ENCODE measurements around the gene NXF1.
A peak's percentile ranks its signal among the peaks of the same experiment; 100 is the strongest.

The NXF1 gene

GRCh38 chr11:62771144-62772021 is 33.9 kb downstream of the NXF1 start, which contains the start of gene TAF6L (continued):
- peak; percentile 44; the same call in 1 of the 2 replicates for TF ChIP-seq ZNF843 (tag by site-specific recombination; IDR thresholded peaks at IDR 0.05)
- TF ChIP-seq ZNF561 (tag by site-specific recombination; IDR thresholded peaks at IDR 0.05; ENCODE audit: borderline replicate concordance) = no peak
- TF ChIP-seq AEBP2 (tag by site-specific recombination; IDR thresholded peaks at IDR 0.05; ENCODE audit: borderline replicate concordance) = no peak
- no peak for TF ChIP-seq MEIS1 (CRISPR knock-in tag; IDR thresholded peaks at IDR 0.05; ENCODE audit: borderline replicate concordance)
- peak; percentile 94 for TF ChIP-seq ZFHX2 (tag by site-specific recombination; conservative IDR thresholded peaks at IDR 0.05)
- TF ChIP-seq ZNF391 (tag by site-specific recombination; IDR thresholded peaks at IDR 0.05; ENCODE audit: borderline replicate concordance, low read depth) = no peak
- TF ChIP-seq HIC1 (tag by site-specific recombination; IDR thresholded peaks at IDR 0.05) = no peak
- TF ChIP-seq ZBTB26 (tag by site-specific recombination; optimal IDR thresholded peaks at IDR 0.05) = peak; percentile 83
- peak; percentile 95 for TF ChIP-seq KLF9 (tag by site-specific recombination; IDR thresholded peaks at IDR 0.05; ENCODE audit: low read depth)
- TF ChIP-seq ZXDB (tag by site-specific recombination; IDR thresholded peaks at IDR 0.05) = peak; percentile 69; the same call in 1 of the 2 replicates
- peak; percentile 80 for TF ChIP-seq KLF1 (tag by site-specific recombination; IDR thresholded peaks at IDR 0.05)
- no peak for TF ChIP-seq ZNF571 (tag by site-specific recombination; IDR thresholded peaks at IDR 0.05)
- TF ChIP-seq ZBTB1 (tag by site-specific recombination; IDR thresholded peaks at IDR 0.05) = no peak
- TF ChIP-seq GLIS1 (tag by site-specific recombination; IDR thresholded peaks at IDR 0.05) = peak; percentile 69
- TF ChIP-seq ZSCAN5A (tag by site-specific recombination; IDR thresholded peaks at IDR 0.05) = 0 out of 2 replicates have a peak, but pooled peaks have one; percentile 67
- TF ChIP-seq KLF8 (tag by site-specific recombination; IDR thresholded peaks at IDR 0.05) = peak; percentile 85
- peak; percentile 87 for TF ChIP-seq SP2 (tag by site-specific recombination; IDR thresholded peaks at IDR 0.05)
- TF ChIP-seq, protein P1, sequence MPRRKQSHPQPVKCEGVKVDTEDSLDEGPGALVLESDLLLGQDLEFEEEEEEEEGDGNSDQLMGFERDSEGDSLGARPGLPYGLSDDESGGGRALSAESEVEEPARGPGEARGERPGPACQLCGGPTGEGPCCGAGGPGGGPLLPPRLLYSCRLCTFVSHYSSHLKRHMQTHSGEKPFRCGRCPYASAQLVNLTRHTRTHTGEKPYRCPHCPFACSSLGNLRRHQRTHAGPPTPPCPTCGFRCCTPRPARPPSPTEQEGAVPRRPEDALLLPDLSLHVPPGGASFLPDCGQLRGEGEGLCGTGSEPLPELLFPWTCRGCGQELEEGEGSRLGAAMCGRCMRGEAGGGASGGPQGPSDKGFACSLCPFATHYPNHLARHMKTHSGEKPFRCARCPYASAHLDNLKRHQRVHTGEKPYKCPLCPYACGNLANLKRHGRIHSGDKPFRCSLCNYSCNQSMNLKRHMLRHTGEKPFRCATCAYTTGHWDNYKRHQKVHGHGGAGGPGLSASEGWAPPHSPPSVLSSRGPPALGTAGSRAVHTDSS (tag by site-specific recombination; IDR thresholded peaks at IDR 0.05) = peak; percentile 38; the same call in 1 of the 2 replicates
- TF ChIP-seq ZEB2 (tag by site-specific recombination; IDR thresholded peaks at IDR 0.05) = peak; percentile 70; the same call in 1 of the 2 replicates
- peak; percentile 99 for TF ChIP-seq ZBTB20 (tag by site-specific recombination; IDR thresholded peaks at IDR 0.05)
- TF ChIP-seq IKZF3 (tag by site-specific recombination; IDR thresholded peaks at IDR 0.05) = peak; percentile 36
- peak; percentile 37; the same call in 1 of the 2 replicates for TF ChIP-seq ZNF76 (tag by site-specific recombination; IDR thresholded peaks at IDR 0.05; ENCODE audit: borderline replicate concordance, low read depth)
- peak; percentile 58; the same call in 1 of the 2 replicates for TF ChIP-seq ZNF629 (tag by site-specific recombination; IDR thresholded peaks at IDR 0.05)
- TF ChIP-seq ZBTB7A (tag by site-specific recombination; IDR thresholded peaks at IDR 0.05; ENCODE audit: low read depth) = peak; percentile 96
- TF ChIP-seq YY1 (tag by site-specific recombination; IDR thresholded peaks at IDR 0.05) = no peak
- 0 out of 2 replicates have a peak, but pooled peaks have one; percentile 37 for TF ChIP-seq OVOL3 (tag by site-specific recombination; IDR thresholded peaks at IDR 0.05)
- TF ChIP-seq ZNF10 (tag by site-specific recombination; IDR thresholded peaks at IDR 0.05) = no peak
- TF ChIP-seq, protein P2, sequence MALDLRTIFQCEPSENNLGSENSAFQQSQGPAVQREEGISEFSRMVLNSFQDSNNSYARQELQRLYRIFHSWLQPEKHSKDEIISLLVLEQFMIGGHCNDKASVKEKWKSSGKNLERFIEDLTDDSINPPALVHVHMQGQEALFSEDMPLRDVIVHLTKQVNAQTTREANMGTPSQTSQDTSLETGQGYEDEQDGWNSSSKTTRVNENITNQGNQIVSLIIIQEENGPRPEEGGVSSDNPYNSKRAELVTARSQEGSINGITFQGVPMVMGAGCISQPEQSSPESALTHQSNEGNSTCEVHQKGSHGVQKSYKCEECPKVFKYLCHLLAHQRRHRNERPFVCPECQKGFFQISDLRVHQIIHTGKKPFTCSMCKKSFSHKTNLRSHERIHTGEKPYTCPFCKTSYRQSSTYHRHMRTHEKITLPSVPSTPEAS (tag by site-specific recombination; IDR thresholded peaks at IDR 0.05) = no peak

All from HEK293 (cell line).